Type B pancreatic cell (in vitro differentiated cells): Measurements from ENCODE around the gene LYZL4. TPM values are rescaled to one million over a fixed set of nuclear protein-coding genes. Genes with fewer than 3 reads are reported as not detected.

Experiments
- DNase-seq: peaks from one replicate; pipeline ENCODE4 v3.0.0; 2021; ENCODE audit warnings: mixed read lengths; ENCODE audit not compliant: unreplicated experiment; ENCODE audit errors: extremely low spot score
- H3K27ac Mint-ChIP-seq: 2 replicates; pipeline ENCODE4 v1.8.0; 2021; ENCODE audit warnings: mild to moderate bottlenecking, mixed read lengths
- H3K27me3 Mint-ChIP-seq: 2 replicates; pipeline ENCODE4 v1.8.0; 2021; ENCODE audit warnings: mixed read lengths
- H3K36me3 Mint-ChIP-seq: 2 replicates; pipeline ENCODE4 v1.8.0; 2021; ENCODE audit warnings: mixed read lengths
- H3K4me1 Mint-ChIP-seq: one replicate; pipeline ENCODE4 v1.8.0; 2021; ENCODE audit warnings: mixed read lengths; ENCODE audit not compliant: unreplicated experiment
- H3K4me3 Mint-ChIP-seq: 2 replicates; pipeline ENCODE4 v1.8.0; 2021; ENCODE audit warnings: mild to moderate bottlenecking, mixed read lengths
- H3K9me3 Mint-ChIP-seq: 2 replicates; pipeline ENCODE4 v1.8.0; 2021; ENCODE audit warnings: mixed read lengths
- CTCF ChIP-seq: fragments of 200-600 bp; sonication (generic); conservative IDR thresholded peaks from 2 replicates; pipeline ENCODE4 v1.5.0; 2021; ENCODE audit warnings: antibody characterized with exemption, mild to moderate bottlenecking
- total RNA-seq: library from RNA; stranded (reverse); gene quantifications from 2 replicates; pipeline ENCODE4 v1.2.1, GENCODE V29; 2021; ENCODE audit warnings: low replicate concordance

LYZL4 gene
- total RNA-seq, 1 donor from 2014 or later = not detected

- Mint-ChIP-seq H3K4me3 (no peak overlapping the region), H3K27ac (no peak overlapping the region), H3K9me3 (no peaks in the 10 kb centered on the region), H3K27me3 (peaks cover 43% of the 10 kb centered on the region), H3K36me3 (no peaks in the 10 kb centered on the region), H3K4me1 (no peaks in the 10 kb centered on the region)
- DNase-seq = no peak
- no peak for TF ChIP-seq CTCF
These were observed 27.8 kb upstream of the LYZL4 start for GRCh38 chr3:42438193-42438592.

DNA sequence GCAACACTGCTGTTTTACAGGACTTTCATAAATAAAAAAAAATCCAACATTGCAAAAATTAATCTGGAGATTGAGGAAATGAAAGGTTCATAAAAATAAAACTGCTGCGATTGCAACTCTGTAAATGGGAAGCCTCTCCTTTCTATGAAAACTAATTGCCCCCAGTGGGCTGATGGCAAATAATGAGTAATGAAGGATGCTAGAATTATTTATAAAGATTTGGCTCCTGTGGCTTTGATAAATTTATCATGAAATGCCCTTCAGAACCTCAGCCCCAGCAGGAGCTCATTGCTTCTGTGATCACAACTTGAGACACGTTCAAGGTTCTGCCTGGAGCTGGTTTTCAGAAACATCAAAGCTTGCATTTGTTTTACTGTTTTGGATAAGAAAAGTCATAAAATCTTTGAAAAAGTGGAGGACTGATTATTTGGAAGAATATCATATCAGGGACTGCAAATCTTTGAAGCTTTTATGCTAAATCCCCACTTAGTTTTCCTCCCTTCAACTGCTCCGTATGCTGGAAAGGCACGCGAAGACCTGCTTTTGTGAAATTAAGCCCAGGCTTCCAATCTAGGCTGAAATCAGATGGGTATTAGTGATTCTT lies 24.5 kb upstream of the LYZL4 start:
- DNase-seq = no peak
- no peaks in the 10 kb centered on the region for H3K36me3 Mint-ChIP-seq
- peaks cover 26% of the 10 kb centered on the region for H3K27me3 Mint-ChIP-seq
- H3K4me3 Mint-ChIP-seq = no peak overlapping the region
- no peak for TF ChIP-seq CTCF
- H3K9me3 Mint-ChIP-seq = peaks cover 4% of the 10 kb centered on the region
- H3K4me1 Mint-ChIP-seq = no peaks in the 10 kb centered on the region
- no peak overlapping the region for H3K27ac Mint-ChIP-seq

DNA sequence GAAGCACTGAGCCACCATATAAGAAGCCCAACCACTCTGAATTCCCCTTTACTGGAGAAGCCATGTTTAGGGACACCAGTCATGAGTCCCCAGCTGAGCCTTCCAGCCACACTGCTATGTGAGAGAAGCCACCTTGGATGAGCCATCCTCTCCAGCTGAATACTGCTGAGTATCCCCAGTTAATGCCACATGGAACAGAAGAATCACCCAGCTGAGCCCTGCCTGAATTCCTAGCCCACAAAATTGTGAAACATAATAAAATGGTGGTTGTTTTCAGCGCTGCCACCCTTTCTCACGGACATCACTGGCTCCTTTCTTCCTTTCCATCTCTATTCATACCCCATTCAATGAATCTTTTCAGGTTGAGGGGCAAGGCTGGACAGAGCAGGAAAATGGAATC lies 22.1 kb upstream of the LYZL4 start:
- DNase-seq = no peak
- peaks cover 10% of the 10 kb centered on the region for H3K4me1 Mint-ChIP-seq
- H3K36me3 Mint-ChIP-seq = no peaks in the 10 kb centered on the region
- H3K9me3 Mint-ChIP-seq = peaks cover 4% of the 10 kb centered on the region
- no peak overlapping the region for H3K27ac Mint-ChIP-seq
- H3K27me3 Mint-ChIP-seq = peaks cover 30% of the 10 kb centered on the region
- no peak overlapping the region for H3K4me3 Mint-ChIP-seq
- TF ChIP-seq CTCF = no peak

- Mint-ChIP-seq H3K27me3 (peaks cover 30% of the 10 kb centered on the region), H3K4me1 (peaks cover 10% of the 10 kb centered on the region), H3K36me3 (no peaks in the 10 kb centered on the region), H3K27ac (no peak overlapping the region), H3K4me3 (no peak overlapping the region), H3K9me3 (peaks cover 4% of the 10 kb centered on the region)
- DNase-seq = no peak
- TF ChIP-seq CTCF = no peak
These were observed 20.5 kb upstream of the LYZL4 start for GRCh38 chr3:42430781-42431532.

DNA sequence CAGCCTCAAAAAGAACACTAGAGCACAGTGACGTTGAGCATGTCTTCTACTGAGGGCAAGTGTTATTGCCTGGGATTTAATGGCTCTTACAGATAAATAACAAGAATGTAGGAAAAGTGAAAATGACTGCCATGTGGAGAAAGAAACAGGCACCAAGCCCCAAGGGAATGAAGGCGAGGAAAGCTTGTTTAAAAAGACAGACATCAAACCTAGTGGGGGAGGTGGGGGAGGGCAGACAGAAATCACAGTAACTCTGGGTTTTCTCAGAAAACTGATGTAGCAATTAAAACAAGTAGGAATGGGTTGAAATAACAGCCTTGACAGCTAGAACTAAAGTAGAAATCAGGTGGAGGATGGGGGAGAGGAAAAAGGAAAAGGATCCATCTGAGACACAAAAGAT lies 18.4 kb upstream of the LYZL4 start:
- Mint-ChIP-seq H3K9me3 (peaks cover 4% of the 10 kb centered on the region), H3K27ac (no peak overlapping the region), H3K4me1 (peaks cover 10% of the 10 kb centered on the region), H3K36me3 (no peaks in the 10 kb centered on the region), H3K27me3 (peaks cover 25% of the 10 kb centered on the region), H3K4me3 (no peak overlapping the region)
- no peak for DNase-seq
- no peak for TF ChIP-seq CTCF
